Activated T-cell treated with anti-CD3 and anti-CD28 coated beads, Interleukin-2, amount 50 U/mL, for 24 hours (primary cell): ENCODE results near the gene ZNF436.
"Not testable (repeated sequence)": the region's sequence is repeated elsewhere in the genome, so short reads cannot be mapped to it uniquely, and the experiment has no call there.

Source experiments
- DNase-seq: peaks from one replicate; pipeline ENCODE4 v3.0.0-alpha.2; 2020
- H3K27ac Mint-ChIP-seq: 2 replicates; pipeline ENCODE4 v1.8.0; 2020; ENCODE audit warnings: mild to moderate bottlenecking, mixed read lengths
- H3K27me3 Mint-ChIP-seq: 2 replicates; pipeline ENCODE4 v1.8.0; 2020; ENCODE audit warnings: mixed read lengths
- H3K36me3 Mint-ChIP-seq: 2 replicates; pipeline ENCODE4 v1.8.0; 2020; ENCODE audit warnings: low read depth, mixed read lengths
- H3K4me1 Mint-ChIP-seq: 2 replicates; pipeline ENCODE4 v1.8.0; 2020; ENCODE audit warnings: low read depth, mixed read lengths
- H3K4me3 Mint-ChIP-seq: 2 replicates; pipeline ENCODE4 v1.8.0; 2020; ENCODE audit warnings: mild to moderate bottlenecking, moderate library complexity, mixed read lengths
- H3K9me3 Mint-ChIP-seq: 2 replicates; pipeline ENCODE4 v1.8.0; 2020; ENCODE audit warnings: mixed read lengths

ZNF436 gene

GRCh38 chr1:23337869-23338268, 31.8 kb downstream of the ZNF436 start:
- H3K9me3 Mint-ChIP-seq = no peaks in the 10 kb centered on the region
- H3K27me3 Mint-ChIP-seq = no peaks in the 10 kb centered on the region
- H3K4me1 Mint-ChIP-seq = peaks cover 64% of the 10 kb centered on the region
- peak overlapping the region; percentile 48 for H3K27ac Mint-ChIP-seq
- DNase-seq = no peak
- peaks cover 93% of the 10 kb centered on the region for H3K36me3 Mint-ChIP-seq
- no peak overlapping the region for H3K4me3 Mint-ChIP-seq

- Mint-ChIP-seq H3K27me3 (no peaks in the 10 kb centered on the region), H3K27ac (no peak overlapping the region), H3K4me3 (no peak overlapping the region), H3K4me1 (peaks cover 50% of the 10 kb centered on the region), H3K9me3 (no peaks in the 10 kb centered on the region), H3K36me3 (peaks cover 92% of the 10 kb centered on the region)
- DNase-seq = no peak
Observed at GRCh38 chr1:23331713-23332112, 37.9 kb downstream of the ZNF436 start.

GRCh38 chr1:23330846-23331245, 38.8 kb downstream of the ZNF436 start:
- Mint-ChIP-seq H3K4me1 (peaks cover 54% of the 10 kb centered on the region), H3K27me3 (no peaks in the 10 kb centered on the region), H3K9me3 (no peaks in the 10 kb centered on the region), H3K36me3 (peaks cover 93% of the 10 kb centered on the region), H3K4me3 (no peak overlapping the region), H3K27ac (peak overlapping the region; percentile 64)
- DNase-seq = no peak

- Mint-ChIP-seq H3K9me3 (no peaks in the 10 kb centered on the region), H3K27me3 (no peaks in the 10 kb centered on the region), H3K36me3 (peaks cover 85% of the 10 kb centered on the region), H3K4me3 (no peak overlapping the region), H3K27ac (peak overlapping the region; percentile 2), H3K4me1 (peaks cover 52% of the 10 kb centered on the region)
- DNase-seq = no peak
Observed at GRCh38 chr1:23325393-23325792, 44.2 kb downstream of the ZNF436 start.

GRCh38 chr1:23322770-23323169, 46.9 kb downstream of the ZNF436 start:
- peak overlapping the region; percentile 9 for H3K27ac Mint-ChIP-seq

GRCh38 chr1:23310280-23310679, 59.4 kb downstream of the ZNF436 start:
- not testable (repeated sequence) for H3K4me3 Mint-ChIP-seq, H3K9me3 Mint-ChIP-seq, DNase-seq, H3K4me1 Mint-ChIP-seq, H3K27me3 Mint-ChIP-seq, H3K27ac Mint-ChIP-seq
- peaks cover 94% of the 10 kb centered on the region for H3K36me3 Mint-ChIP-seq

More at GRCh38 chr1:23322770-23323169, 46.9 kb downstream of the ZNF436 start:
- no peak for DNase-seq
- Mint-ChIP-seq H3K4me1 (peaks cover 32% of the 10 kb centered on the region), H3K36me3 (peaks cover 84% of the 10 kb centered on the region), H3K4me3 (no peak overlapping the region), H3K27me3 (no peaks in the 10 kb centered on the region), H3K9me3 (no peaks in the 10 kb centered on the region)
